WTC11 (cell line): ENCODE data around the gene GPR155.

Experiments used
- CREB1 ChIP-seq: sonication (generic); formaldehyde crosslinking; IDR thresholded peaks from 2 replicates; pipeline ENCODE4 v1.8.0; 2023; ENCODE audit warnings: mild to moderate bottlenecking, missing genetic modification reagents
- FOXJ3 ChIP-seq: sonication (generic); formaldehyde crosslinking; IDR thresholded peaks from 2 replicates; pipeline ENCODE4 v1.9.0; 2021; ENCODE audit warnings: missing genetic modification reagents, mild to moderate bottlenecking, borderline replicate concordance
- ZBTB21 ChIP-seq: sonication (generic); formaldehyde crosslinking; IDR thresholded peaks from 2 replicates; pipeline ENCODE4 v1.8.1; 2023; ENCODE audit warnings: mild to moderate bottlenecking, missing genetic modification reagents, borderline replicate concordance
- ZNF416 ChIP-seq: fragments of 250-450 bp; sonication (Bioruptor Pico); IDR thresholded peaks from 2 replicates; pipeline ENCODE4 v1.9.0; 2021; ENCODE audit warnings: mild to moderate bottlenecking, inconsistent platforms
- TF ChIP-seq, protein P1 (sequence below): fragments of 200-600 bp; IDR thresholded peaks from 2 replicates; pipeline ENCODE4 v1.8.0; 2022; ENCODE audit warnings: antibody characterized with exemption
- TF ChIP-seq, protein P2 (sequence below): sonication (generic); formaldehyde crosslinking; conservative IDR thresholded peaks from 2 replicates; pipeline ENCODE4 v1.8.1; 2023; ENCODE audit warnings: mild to moderate bottlenecking, low read depth, missing genetic modification reagents, moderate library complexity
- TF ChIP-seq, protein P3 (sequence below): sonication (generic); formaldehyde crosslinking; IDR thresholded peaks from 2 replicates; pipeline ENCODE4 v1.8.1; 2023; ENCODE audit warnings: mild to moderate bottlenecking, missing genetic modification reagents, moderate library complexity
- TF ChIP-seq, protein P4 (sequence below): sonication (generic); formaldehyde crosslinking; conservative IDR thresholded peaks from 2 replicates; pipeline ENCODE4 v1.8.1; 2022; ENCODE audit warnings: mild to moderate bottlenecking, missing genetic modification reagents
- TF ChIP-seq, protein P5 (sequence below): sonication (generic); formaldehyde crosslinking; IDR thresholded peaks from 2 replicates; pipeline ENCODE4 v1.8.0; 2023; ENCODE audit warnings: missing genetic modification reagents
- TF ChIP-seq, protein P6 (sequence below): sonication (generic); formaldehyde crosslinking; IDR thresholded peaks from 2 replicates; pipeline ENCODE4 v1.8.1; 2022; ENCODE audit warnings: low read depth, mild to moderate bottlenecking, moderate library complexity, missing genetic modification reagents, borderline replicate concordance
- TF ChIP-seq, protein P7 (sequence below): sonication (generic); formaldehyde crosslinking; IDR thresholded peaks from 2 replicates; pipeline ENCODE4 v1.8.1; 2022; ENCODE audit warnings: mild to moderate bottlenecking, missing genetic modification reagents, moderate library complexity, borderline replicate concordance

DNA sequence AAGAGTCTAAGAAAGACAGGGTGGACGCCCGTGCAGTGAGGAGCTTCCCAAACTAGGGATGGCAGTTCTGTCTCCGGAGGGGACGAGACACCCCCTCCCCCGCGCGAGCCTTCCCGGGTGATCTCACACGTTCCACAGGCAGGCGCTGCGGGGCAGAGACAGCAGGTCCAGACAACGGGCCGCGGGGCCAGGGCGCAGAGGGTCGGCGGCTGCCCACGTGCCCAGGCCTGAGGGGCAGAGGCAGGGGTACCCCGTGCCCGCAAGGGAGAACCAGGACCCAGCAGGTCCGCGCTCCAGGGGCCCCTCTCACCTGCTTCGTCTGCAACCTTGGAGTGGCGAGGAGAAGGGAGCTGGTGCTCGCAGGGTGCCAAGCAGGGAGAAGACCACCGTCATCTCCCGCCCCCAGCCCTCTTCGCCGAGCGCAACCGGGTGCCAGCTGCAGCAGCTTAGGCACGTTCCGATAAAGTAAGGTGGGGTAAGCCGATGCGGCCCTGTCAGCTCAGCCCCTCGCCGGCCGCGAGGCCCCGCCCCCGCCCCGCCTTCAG lies at the start of gene GPR155:
- TF ChIP-seq ZBTB21 (CRISPR knock-in tag) (no peak), CREB1 (CRISPR knock-in tag) (no peak), ZNF416 (CRISPR knock-in tag) (no peak), FOXJ3 (no peak)
- TF ChIP-seq, protein P1, sequence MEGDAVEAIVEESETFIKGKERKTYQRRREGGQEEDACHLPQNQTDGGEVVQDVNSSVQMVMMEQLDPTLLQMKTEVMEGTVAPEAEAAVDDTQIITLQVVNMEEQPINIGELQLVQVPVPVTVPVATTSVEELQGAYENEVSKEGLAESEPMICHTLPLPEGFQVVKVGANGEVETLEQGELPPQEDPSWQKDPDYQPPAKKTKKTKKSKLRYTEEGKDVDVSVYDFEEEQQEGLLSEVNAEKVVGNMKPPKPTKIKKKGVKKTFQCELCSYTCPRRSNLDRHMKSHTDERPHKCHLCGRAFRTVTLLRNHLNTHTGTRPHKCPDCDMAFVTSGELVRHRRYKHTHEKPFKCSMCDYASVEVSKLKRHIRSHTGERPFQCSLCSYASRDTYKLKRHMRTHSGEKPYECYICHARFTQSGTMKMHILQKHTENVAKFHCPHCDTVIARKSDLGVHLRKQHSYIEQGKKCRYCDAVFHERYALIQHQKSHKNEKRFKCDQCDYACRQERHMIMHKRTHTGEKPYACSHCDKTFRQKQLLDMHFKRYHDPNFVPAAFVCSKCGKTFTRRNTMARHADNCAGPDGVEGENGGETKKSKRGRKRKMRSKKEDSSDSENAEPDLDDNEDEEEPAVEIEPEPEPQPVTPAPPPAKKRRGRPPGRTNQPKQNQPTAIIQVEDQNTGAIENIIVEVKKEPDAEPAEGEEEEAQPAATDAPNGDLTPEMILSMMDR, result no peak
- TF ChIP-seq, protein P2, sequence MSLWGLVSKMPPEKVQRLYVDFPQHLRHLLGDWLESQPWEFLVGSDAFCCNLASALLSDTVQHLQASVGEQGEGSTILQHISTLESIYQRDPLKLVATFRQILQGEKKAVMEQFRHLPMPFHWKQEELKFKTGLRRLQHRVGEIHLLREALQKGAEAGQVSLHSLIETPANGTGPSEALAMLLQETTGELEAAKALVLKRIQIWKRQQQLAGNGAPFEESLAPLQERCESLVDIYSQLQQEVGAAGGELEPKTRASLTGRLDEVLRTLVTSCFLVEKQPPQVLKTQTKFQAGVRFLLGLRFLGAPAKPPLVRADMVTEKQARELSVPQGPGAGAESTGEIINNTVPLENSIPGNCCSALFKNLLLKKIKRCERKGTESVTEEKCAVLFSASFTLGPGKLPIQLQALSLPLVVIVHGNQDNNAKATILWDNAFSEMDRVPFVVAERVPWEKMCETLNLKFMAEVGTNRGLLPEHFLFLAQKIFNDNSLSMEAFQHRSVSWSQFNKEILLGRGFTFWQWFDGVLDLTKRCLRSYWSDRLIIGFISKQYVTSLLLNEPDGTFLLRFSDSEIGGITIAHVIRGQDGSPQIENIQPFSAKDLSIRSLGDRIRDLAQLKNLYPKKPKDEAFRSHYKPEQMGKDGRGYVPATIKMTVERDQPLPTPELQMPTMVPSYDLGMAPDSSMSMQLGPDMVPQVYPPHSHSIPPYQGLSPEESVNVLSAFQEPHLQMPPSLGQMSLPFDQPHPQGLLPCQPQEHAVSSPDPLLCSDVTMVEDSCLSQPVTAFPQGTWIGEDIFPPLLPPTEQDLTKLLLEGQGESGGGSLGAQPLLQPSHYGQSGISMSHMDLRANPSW (CRISPR knock-in tag), result no peak
- TF ChIP-seq, protein P3, sequence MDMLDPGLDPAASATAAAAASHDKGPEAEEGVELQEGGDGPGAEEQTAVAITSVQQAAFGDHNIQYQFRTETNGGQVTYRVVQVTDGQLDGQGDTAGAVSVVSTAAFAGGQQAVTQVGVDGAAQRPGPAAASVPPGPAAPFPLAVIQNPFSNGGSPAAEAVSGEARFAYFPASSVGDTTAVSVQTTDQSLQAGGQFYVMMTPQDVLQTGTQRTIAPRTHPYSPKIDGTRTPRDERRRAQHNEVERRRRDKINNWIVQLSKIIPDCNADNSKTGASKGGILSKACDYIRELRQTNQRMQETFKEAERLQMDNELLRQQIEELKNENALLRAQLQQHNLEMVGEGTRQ, result 0 out of 2 replicates have a peak, but pooled peaks have one; percentile 29
- TF ChIP-seq, protein P4, sequence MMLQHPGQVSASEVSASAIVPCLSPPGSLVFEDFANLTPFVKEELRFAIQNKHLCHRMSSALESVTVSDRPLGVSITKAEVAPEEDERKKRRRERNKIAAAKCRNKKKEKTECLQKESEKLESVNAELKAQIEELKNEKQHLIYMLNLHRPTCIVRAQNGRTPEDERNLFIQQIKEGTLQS, result no peak
- TF ChIP-seq, protein P5, sequence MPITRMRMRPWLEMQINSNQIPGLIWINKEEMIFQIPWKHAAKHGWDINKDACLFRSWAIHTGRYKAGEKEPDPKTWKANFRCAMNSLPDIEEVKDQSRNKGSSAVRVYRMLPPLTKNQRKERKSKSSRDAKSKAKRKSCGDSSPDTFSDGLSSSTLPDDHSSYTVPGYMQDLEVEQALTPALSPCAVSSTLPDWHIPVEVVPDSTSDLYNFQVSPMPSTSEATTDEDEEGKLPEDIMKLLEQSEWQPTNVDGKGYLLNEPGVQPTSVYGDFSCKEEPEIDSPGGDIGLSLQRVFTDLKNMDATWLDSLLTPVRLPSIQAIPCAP (CRISPR knock-in tag), result no peak
- TF ChIP-seq, protein P6, sequence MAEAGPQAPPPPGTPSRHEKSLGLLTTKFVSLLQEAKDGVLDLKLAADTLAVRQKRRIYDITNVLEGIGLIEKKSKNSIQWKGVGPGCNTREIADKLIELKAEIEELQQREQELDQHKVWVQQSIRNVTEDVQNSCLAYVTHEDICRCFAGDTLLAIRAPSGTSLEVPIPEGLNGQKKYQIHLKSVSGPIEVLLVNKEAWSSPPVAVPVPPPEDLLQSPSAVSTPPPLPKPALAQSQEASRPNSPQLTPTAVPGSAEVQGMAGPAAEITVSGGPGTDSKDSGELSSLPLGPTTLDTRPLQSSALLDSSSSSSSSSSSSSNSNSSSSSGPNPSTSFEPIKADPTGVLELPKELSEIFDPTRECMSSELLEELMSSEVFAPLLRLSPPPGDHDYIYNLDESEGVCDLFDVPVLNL, result no peak
- TF ChIP-seq, protein P7, sequence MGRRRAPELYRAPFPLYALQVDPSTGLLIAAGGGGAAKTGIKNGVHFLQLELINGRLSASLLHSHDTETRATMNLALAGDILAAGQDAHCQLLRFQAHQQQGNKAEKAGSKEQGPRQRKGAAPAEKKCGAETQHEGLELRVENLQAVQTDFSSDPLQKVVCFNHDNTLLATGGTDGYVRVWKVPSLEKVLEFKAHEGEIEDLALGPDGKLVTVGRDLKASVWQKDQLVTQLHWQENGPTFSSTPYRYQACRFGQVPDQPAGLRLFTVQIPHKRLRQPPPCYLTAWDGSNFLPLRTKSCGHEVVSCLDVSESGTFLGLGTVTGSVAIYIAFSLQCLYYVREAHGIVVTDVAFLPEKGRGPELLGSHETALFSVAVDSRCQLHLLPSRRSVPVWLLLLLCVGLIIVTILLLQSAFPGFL, result no peak
